ENCODE measurements around the gene PIGT.

DNA sequence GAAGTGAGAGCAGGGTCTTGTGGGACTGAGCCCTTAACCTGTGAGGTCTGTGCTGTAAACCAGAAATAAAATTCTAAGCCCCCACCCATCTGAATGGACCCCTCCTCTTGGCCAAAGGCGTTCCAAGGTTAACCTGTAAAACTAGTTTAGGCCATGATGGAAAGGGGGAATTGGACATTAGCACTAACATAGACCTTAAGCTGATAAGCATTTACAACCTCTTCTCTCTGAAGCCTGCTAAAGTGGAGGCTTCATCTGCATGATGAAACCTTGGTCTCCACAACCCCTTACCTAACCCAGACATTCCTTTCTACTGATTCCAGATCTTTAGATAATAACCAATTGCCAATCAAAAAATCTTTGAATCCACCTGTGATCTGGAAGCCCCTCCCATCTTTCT, 25.8 kb downstream of the PIGT start:
- TF ChIP-seq, protein P1, sequence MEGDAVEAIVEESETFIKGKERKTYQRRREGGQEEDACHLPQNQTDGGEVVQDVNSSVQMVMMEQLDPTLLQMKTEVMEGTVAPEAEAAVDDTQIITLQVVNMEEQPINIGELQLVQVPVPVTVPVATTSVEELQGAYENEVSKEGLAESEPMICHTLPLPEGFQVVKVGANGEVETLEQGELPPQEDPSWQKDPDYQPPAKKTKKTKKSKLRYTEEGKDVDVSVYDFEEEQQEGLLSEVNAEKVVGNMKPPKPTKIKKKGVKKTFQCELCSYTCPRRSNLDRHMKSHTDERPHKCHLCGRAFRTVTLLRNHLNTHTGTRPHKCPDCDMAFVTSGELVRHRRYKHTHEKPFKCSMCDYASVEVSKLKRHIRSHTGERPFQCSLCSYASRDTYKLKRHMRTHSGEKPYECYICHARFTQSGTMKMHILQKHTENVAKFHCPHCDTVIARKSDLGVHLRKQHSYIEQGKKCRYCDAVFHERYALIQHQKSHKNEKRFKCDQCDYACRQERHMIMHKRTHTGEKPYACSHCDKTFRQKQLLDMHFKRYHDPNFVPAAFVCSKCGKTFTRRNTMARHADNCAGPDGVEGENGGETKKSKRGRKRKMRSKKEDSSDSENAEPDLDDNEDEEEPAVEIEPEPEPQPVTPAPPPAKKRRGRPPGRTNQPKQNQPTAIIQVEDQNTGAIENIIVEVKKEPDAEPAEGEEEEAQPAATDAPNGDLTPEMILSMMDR (conservative IDR thresholded peaks at IDR 0.05 in 1 of 2, IDR thresholded peaks at IDR 0.05 in 1 of 2; ENCODE audit: low read depth in 1 of 2, low read length in 2 of 2) = no peak
- TF ChIP-seq EZH2 (IDR thresholded peaks at IDR 0.05; ENCODE audit: low read length, missing control alignments) = no peak

All from fibroblast of lung (primary cell).